ENCODE measurements around the gene RANBP1. TPM values are rescaled to one million over a fixed set of nuclear protein-coding genes. Genes with fewer than 3 reads are reported as not detected.

Gene RANBP1
- 525 and 801 TPM in 2 replicates for total RNA-seq (2011; cell fraction: chromatin; rRNA removed; ENCODE audit: low replicate concordance)
- total RNA-seq (2011; cell fraction: nucleolus; rRNA removed): 523 and 591 TPM in 2 replicates
- 545 and 554 TPM in 2 replicates for total RNA-seq (2011; cell fraction: nucleoplasm; rRNA removed)
- total RNA-seq (2014; rRNA removed) (2,045 and 2,260 TPM in 2 replicates), total RNA-seq (2014; rRNA removed; fragmentation: Illumina TruSeq; extraction: Trizol) (1,191 and 1,409 TPM in 2 replicates), total RNA-seq (2015; rRNA removed; fragmentation: Illumina TruSeq; extraction: Trizol) (1,591 and 1,659 TPM in 2 replicates), total RNA-seq (2021) (1,289 and 1,311 TPM in 2 replicates), polyA plus RNA-seq (2011; rRNA removed) (1,082 and 1,351 TPM in 2 replicates), polyA plus RNA-seq (2014; fragmentation: Illumina TruSeq; extraction: Trizol) (1,518 and 1,621 TPM in 2 replicates), polyA plus RNA-seq (2014; fragmentation: Nextera tagmentation; extraction: Ambion mirVana) (100 to 1,000 TPM; 162 to 207 TPM), polyA plus RNA-seq (2014; rRNA removed) (2,237 and 2,891 TPM in 2 replicates), polyA minus RNA-seq (2011; rRNA and poly(A)+ RNA removed) (896 and 959 TPM in 2 replicates), Bru-seq, nascent RNA (percentile 98 among the genes with signal in this experiment), BruChase-seq, experiment 1, labeled RNA remaining after a 2-hour chase (percentile 99 among the genes with signal in this experiment), BruChase-seq, experiment 2, labeled RNA remaining after a 6-hour chase (percentile 99 among the genes with signal in this experiment)
- polyA plus RNA-seq (2011; cell fraction: cytosol; rRNA removed): 950 and 1,655 TPM in 2 replicates
- 1,008 and 1,512 TPM in 2 replicates for polyA plus RNA-seq (2011; cell fraction: nucleus; rRNA removed)
- polyA plus RNA-seq (2012): 795 and 1,074 TPM in 2 replicates
- 618 and 835 TPM in 2 replicates for polyA minus RNA-seq (2011; cell fraction: cytosol; rRNA and poly(A)+ RNA removed)
- 183 and 414 TPM in 2 replicates for polyA minus RNA-seq (2011; cell fraction: nucleus; rRNA and poly(A)+ RNA removed)
- long read RNA-seq, experiment 1, transcript RANBP1-205 (6 exons, 932 nt): minor isoform, 19 of 4,353 reads
- long read RNA-seq, experiment 1, transcript RANBP1-201 (6 exons, 837 nt): major isoform, 2,144 of 4,353 reads
- long read RNA-seq, experiment 1, transcript RANBP1-202 (6 exons, 1,132 nt): minor isoform, 1,610 of 4,353 reads
- long read RNA-seq, experiment 1, partial matches to known transcripts: 264 of 4,353 reads
- long read RNA-seq, experiment 1, other reads (novel, unspliced or antisense): 307 of 4,353 reads
- long read RNA-seq, experiment 2, transcript RANBP1-201 (6 exons, 837 nt): major isoform, 616 of 1,245 reads
- long read RNA-seq, experiment 2, transcript RANBP1-202 (6 exons, 1,132 nt): minor isoform, 403 of 1,245 reads
- long read RNA-seq, experiment 2, partial matches to known transcripts: 133 of 1,245 reads
- long read RNA-seq, experiment 2, other reads (novel, unspliced or antisense): 79 of 1,245 reads
- long read RNA-seq, experiment 3, transcript RANBP1-203 (4 exons, 584 nt): minor isoform, 13 of 1,555 reads
- long read RNA-seq, experiment 3, transcript RANBP1-202 (6 exons, 1,132 nt): minor isoform, 596 of 1,555 reads
- long read RNA-seq, experiment 3, transcript RANBP1-201 (6 exons, 837 nt): major isoform, 833 of 1,555 reads
- long read RNA-seq, experiment 3, partial matches to known transcripts: 69 of 1,555 reads
- long read RNA-seq, experiment 3, other reads (novel, unspliced or antisense): 37 of 1,555 reads

- Histone ChIP-seq H3K4me2 (ENCODE audit: insufficient read depth, low read length) (peak within 1 kb of the TSS; percentile 97), H2AFZ (ENCODE audit: low read depth, low read length) (peak within 1 kb of the TSS; percentile 94), H3K79me2 (ENCODE audit: control insufficient read depth, insufficient read depth, low read length) (peaks cover 63% of the 10 kb centered on the region), H3K27me3 (ENCODE audit: control insufficient read depth in 2 of 2, insufficient read depth in 2 of 2, low read length in 2 of 2) (no peaks in the 10 kb centered on the region), H3K36me3 (ENCODE audit: control insufficient read depth, insufficient read depth, low read length) (peaks cover 84% of the 10 kb centered on the region), H3K9me3 (replicated peaks; ENCODE audit: control insufficient read depth, insufficient read depth, low read depth, low read length) (no peaks in the 10 kb centered on the region), H3K27ac (ENCODE audit: extremely low read depth, low read depth, low read length) (peak within 1 kb of the TSS; percentile 94), H3K4me3 (peak within 1 kb of the TSS; percentile 63), H3K9me1 (ENCODE audit: control insufficient read depth, insufficient read depth, low read length) (no peaks in the 10 kb centered on the region), H3K4me1 (replicated peaks in 1 of 2; ENCODE audit: control insufficient read depth in 2 of 2, insufficient read depth in 2 of 2, low read length in 2 of 2) (peaks cover 25 to 89% of the 10 kb centered on the region in 2 experiments), H3K9ac (ENCODE audit: insufficient read depth in 1 of 2, low read depth in 2 of 2, low read length in 2 of 2) (peak within 1 kb of the TSS; percentile 95 to 99), H4K20me1 (replicated peaks; ENCODE audit: control insufficient read depth, insufficient read depth, low read length) (peaks cover 32% of the 10 kb centered on the region)
- intact Hi-C loops (cut with micrococcal nuclease): loop anchor here (2.0 to 5.0 kb wide), 2 partner anchors 261 to 384 kb away; partner anchors contain the start of genes GNB1L and RTL10
- no TSS peak for BruUV-seq (replicated peaks)
- POLR2A ChIA-PET: interaction anchor here (0.6 to 20.7 kb wide), 23 partner anchors 8 to 369 kb away, joined by 3 to 513 read pairs (median 4); partner anchors contain the start of genes TANGO2 and ZDHHC8
- FAIRE-seq (no peak), ATAC-seq (peak; percentile 3; the same call in 1 of the 3 replicates), DNase-seq (ENCODE audit: extremely low read depth in 1 of 4, low spot score in 3 of 4) (peak; percentile 68 to 78 (median 72))
- in situ Hi-C loops (cut with MboI): loop anchor here (10.0 kb wide), 1 partner anchor 391 kb away; the partner anchor contains the start of gene GP1BB
- CTCF ChIA-PET (ENCODE audit: low intra/inter-chr PET ratio): interaction anchor here (0.6 kb wide), 1 partner anchor 394 kb away, joined by 3 read pairs; no protein-coding TSS in a partner anchor
- 57% methylated on average over 30 of the region's 30 CpGs for WGBS (ENCODE audit: insufficient coverage, low coverage, missing lambda C conversion rate)
- TF ChIP-seq ZNF224 (CRISPR knock-in tag; IDR thresholded peaks at IDR 0.05): no peak
- peak; percentile 87 for TF ChIP-seq HMGXB4 (CRISPR knock-in tag; IDR thresholded peaks at IDR 0.05)
- 0 out of 2 replicates have a peak, but pooled peaks have one; percentile 22 for TF ChIP-seq HDAC6 (IDR thresholded peaks at IDR 0.05; ENCODE audit: low read depth, low read length)
- TF ChIP-seq RBFOX2 (IDR thresholded peaks at IDR 0.05; ENCODE audit: low read depth, low read length): peak; percentile 8; the same call in 1 of the 2 replicates
- TF ChIP-seq ERF (CRISPR knock-in tag; IDR thresholded peaks at IDR 0.05): 0 out of 2 replicates have a peak, but pooled peaks have one; percentile 8
- TF ChIP-seq CXXC5 (CRISPR knock-in tag; IDR thresholded peaks at IDR 0.05): peak; percentile 23
- TF ChIP-seq ZSCAN29 (IDR thresholded peaks at IDR 0.05): no peak
- TF ChIP-seq ZNF668 (CRISPR knock-in tag; IDR thresholded peaks at IDR 0.05): 0 out of 2 replicates have a peak, but pooled peaks have one; percentile 18
- no peak for TF ChIP-seq HOXB6 (CRISPR knock-in tag; IDR thresholded peaks at IDR 0.05; ENCODE audit: borderline replicate concordance)
- TF ChIP-seq MBD2 (IDR thresholded peaks at IDR 0.05; ENCODE audit: borderline replicate concordance, low read depth): no peak
- 0 out of 2 replicates have a peak, but pooled peaks have one; percentile 13 for TF ChIP-seq JUND (IDR thresholded peaks at IDR 0.05; ENCODE audit: borderline replicate concordance, low read depth, low read length)
- TF ChIP-seq JUND (tag; IDR thresholded peaks at IDR 0.05; ENCODE audit: borderline replicate concordance, low read depth, low read length): no peak
- 0 out of 2 replicates have a peak, but pooled peaks have one; percentile 50 for TF ChIP-seq POLR2AphosphoS2 (IDR thresholded peaks at IDR 0.05; ENCODE audit: low read length)
- peak; percentile 22; the same call in 1 of the 2 replicates for TF ChIP-seq MAFK (IDR thresholded peaks at IDR 0.05; ENCODE audit: low read length)
Observed at GRCh38 chr22:20115691-20116375, at the start of gene RANBP1. RANBP1 (plus strand) TSS chr22:20116104; CDS start chr22:20116185, 81 bp downstream.

Measured in K562 (cell line).